Transverse colon (tissue), 3 donors: ENCODE results near the gene PIEZO1.

Experiments used
- CTCF ChIP-seq, 5 experiments: fragments of 200-600 bp in 3 of 5; fragments of 450-650 bp in 2 of 5; sonication (generic) in 3 of 5; IDR thresholded peaks; 1 replicate in 2 of 5; 2 replicates in 3 of 5; pipeline ENCODE4 v1.5.1; 2016 to 2017; ENCODE audit warnings: antibody characterized with exemption in 5 of 5, inconsistent platforms in 3 of 5, mild to moderate bottlenecking in 2 of 5, moderate library complexity in 1 of 5
- EP300 ChIP-seq: sonication (generic); formaldehyde crosslinking; IDR thresholded peaks from one replicate; pipeline ENCODE4 v1.6.1; 2017; ENCODE audit warnings: antibody characterized with exemption, low read depth

GRCh38 chr16:88665570-88665969 is 119.5 kb downstream of the PIEZO1 start:
- no peak for TF ChIP-seq CTCF (IDR thresholded peaks at IDR 0.05)
- no peak for TF ChIP-seq EP300
